ENCODE data around the gene SELENOW. TPM values are rescaled to one million over a fixed set of nuclear protein-coding genes. Genes with fewer than 3 reads are reported as not detected.
"Not testable (repeated sequence)": the region's sequence is repeated elsewhere in the genome, so short reads cannot be mapped to it uniquely, and the experiment has no call there.

The SELENOW gene
- total and polyA plus RNA-seq, 7 donors, result 329 to 3,138 (median 1,579) TPM

DNA sequence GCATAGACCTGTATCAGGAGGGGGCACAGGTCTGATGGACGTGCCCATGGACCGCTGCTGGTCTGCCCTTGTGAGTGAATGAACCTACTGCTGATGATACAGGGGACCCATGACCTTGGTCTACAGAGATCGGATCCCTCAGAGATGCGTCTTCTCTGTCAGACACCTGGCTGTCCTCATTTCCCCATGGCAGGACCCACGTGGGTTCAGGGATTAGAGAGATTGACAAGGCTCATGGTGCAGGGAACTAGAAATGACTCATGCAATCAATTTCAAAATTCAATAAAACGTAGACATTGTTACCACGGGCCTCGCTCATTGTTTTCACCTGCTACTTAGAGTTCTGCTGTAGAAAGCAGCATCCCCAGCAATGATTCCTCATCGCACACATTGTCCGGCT, 26.8 kb downstream of the SELENOW start:
- H3K4me1 ChIP-seq, result no peaks in the 10 kb centered on the region
- no peaks in the 10 kb centered on the region for H3K9me3 ChIP-seq
- no peaks in the 10 kb centered on the region for H3K36me3 ChIP-seq
- TF ChIP-seq POLR2A (IDR thresholded peaks at IDR 0.05), result no peak
- no peak for TF ChIP-seq EP300 (IDR thresholded peaks at IDR 0.05)
- no peak for TF ChIP-seq POLR2AphosphoS5 (IDR thresholded peaks at IDR 0.05)
- TF ChIP-seq, protein P1, sequence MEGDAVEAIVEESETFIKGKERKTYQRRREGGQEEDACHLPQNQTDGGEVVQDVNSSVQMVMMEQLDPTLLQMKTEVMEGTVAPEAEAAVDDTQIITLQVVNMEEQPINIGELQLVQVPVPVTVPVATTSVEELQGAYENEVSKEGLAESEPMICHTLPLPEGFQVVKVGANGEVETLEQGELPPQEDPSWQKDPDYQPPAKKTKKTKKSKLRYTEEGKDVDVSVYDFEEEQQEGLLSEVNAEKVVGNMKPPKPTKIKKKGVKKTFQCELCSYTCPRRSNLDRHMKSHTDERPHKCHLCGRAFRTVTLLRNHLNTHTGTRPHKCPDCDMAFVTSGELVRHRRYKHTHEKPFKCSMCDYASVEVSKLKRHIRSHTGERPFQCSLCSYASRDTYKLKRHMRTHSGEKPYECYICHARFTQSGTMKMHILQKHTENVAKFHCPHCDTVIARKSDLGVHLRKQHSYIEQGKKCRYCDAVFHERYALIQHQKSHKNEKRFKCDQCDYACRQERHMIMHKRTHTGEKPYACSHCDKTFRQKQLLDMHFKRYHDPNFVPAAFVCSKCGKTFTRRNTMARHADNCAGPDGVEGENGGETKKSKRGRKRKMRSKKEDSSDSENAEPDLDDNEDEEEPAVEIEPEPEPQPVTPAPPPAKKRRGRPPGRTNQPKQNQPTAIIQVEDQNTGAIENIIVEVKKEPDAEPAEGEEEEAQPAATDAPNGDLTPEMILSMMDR (IDR thresholded peaks at IDR 0.05), result no peak
- 70 to 85% methylated on average over 10 of the region's 10 CpGs for WGBS, 2 donors
- H3K4me3 ChIP-seq, result no peak overlapping the region
- no peaks in the 10 kb centered on the region for H3K27me3 ChIP-seq
- intact Hi-C loops (cut with DNase I), result no loop called here
- no peak for DNase-seq
- no peak overlapping the region for H3K27ac ChIP-seq

DNA sequence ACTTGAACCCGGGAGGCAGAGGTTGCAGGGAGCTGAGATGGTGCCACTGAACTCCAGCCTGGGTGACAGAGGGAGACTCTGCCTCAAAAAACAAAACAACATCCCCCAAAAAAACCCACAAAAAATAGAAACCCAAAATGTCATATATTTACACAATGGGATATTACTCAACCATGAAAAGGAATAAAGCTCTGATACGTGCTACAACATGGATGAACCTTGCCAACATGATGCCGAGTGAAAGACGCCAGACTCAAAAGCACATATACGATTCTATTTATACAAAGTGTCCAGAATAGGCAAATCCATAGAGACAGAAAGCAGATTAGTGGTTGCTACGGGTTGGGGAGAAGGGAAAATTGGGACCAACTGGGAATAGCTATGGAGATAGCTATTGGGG, 27.9 kb downstream of the SELENOW start:
- TF ChIP-seq, protein P1 (IDR thresholded peaks at IDR 0.05), result no peak
- TF ChIP-seq POLR2A (IDR thresholded peaks at IDR 0.05) (no peak), POLR2AphosphoS5 (IDR thresholded peaks at IDR 0.05) (no peak), EP300 (IDR thresholded peaks at IDR 0.05) (no peak)
- WGBS, 2 donors, result 89 to 91% methylated on average over 6 of the region's 6 CpGs
- no peak for DNase-seq
- intact Hi-C loops (cut with DNase I), result no loop called here
- Histone ChIP-seq H3K27ac (no peak overlapping the region), H3K4me1 (no peaks in the 10 kb centered on the region), H3K9me3 (no peaks in the 10 kb centered on the region), H3K4me3 (no peak overlapping the region), H3K36me3 (no peaks in the 10 kb centered on the region), H3K27me3 (no peaks in the 10 kb centered on the region)

DNA sequence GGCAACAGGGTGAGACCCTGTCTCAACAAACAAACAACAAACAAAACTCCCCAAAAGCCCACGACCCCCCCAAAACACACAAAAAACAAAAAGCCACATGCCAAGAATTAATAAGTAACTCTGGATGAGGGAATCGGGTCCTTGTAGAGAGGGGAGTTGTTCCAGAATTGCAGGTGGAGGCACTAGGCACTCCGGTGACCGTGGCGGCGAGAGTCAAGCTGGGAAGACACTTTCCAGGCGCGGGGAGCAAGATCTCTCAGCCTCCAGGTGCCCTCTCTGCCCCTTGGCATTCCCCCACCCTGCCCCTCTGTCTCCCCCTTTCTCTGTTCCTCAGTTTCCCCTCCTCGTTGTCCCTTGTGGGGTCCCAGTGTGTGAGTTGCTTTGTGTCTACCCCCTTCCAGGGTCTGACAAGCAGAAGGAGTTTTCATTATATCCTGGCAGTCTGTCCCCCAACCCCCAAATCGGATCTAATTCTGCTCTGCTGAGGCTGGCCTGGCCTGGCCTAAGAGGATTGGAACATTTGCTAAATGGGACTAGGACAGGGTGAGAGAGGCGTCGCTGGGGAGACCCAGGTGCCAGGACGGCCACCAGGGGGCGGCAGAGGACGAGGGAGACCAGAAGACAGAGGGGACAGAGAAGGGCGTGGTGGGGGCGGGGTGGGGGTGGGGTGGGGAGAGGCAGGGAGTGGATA, 34.9 kb downstream of the SELENOW start:
- no peak overlapping the region for H3K4me3 ChIP-seq
- 18 to 32% methylated on average over 17 of the region's 17 CpGs for WGBS, 2 donors
- H3K27me3 ChIP-seq, result peaks cover 0 to 4% (median 0%) of the 10 kb centered on the region in 3 donors
- H3K4me1 ChIP-seq, result no peaks in the 10 kb centered on the region
- H3K9me3 ChIP-seq, result no peaks in the 10 kb centered on the region
- intact Hi-C loops (cut with DNase I), result loop anchor here (5.0 kb wide), 1 partner anchor 49 kb away; no protein-coding TSS in a partner anchor
- TF ChIP-seq EP300 (IDR thresholded peaks at IDR 0.05), result no peak
- TF ChIP-seq, protein P1 (IDR thresholded peaks at IDR 0.05), result peak in 2 of 4 experiments; percentile 8 to 52
- H3K36me3 ChIP-seq, result no peaks in the 10 kb centered on the region
- no peak overlapping the region for H3K27ac ChIP-seq
- DNase-seq, result peak; percentile 73

DNA sequence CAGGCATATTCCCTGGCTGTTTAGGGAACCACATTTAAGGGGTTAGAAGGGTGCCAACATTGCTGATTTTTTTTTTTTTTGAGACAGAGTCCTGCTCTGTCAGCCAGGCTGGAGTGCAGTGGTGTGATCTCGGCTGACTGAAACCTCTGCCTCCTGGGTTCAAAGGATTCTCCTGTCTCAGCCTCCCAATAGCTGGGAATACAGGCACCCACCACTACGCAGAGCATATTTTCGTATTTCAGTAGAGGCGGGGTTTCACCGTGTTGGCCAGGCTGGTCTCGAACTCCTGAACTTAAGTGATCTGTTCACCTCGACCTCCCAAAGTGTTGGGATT, 35.5 kb downstream of the SELENOW start:
- no peaks in the 10 kb centered on the region for H3K9me3 ChIP-seq
- TF ChIP-seq, protein P1 (IDR thresholded peaks at IDR 0.05), result no peak
- TF ChIP-seq POLR2AphosphoS5 (IDR thresholded peaks at IDR 0.05) (no peak), EP300 (IDR thresholded peaks at IDR 0.05) (no peak), POLR2A (IDR thresholded peaks at IDR 0.05) (no peak)
- intact Hi-C loops (cut with DNase I), result loop anchor here (5.0 kb wide), 1 partner anchor 48 kb away; no protein-coding TSS in a partner anchor
- WGBS, 2 donors, result 49 to 53% methylated on average over 7 of the region's 7 CpGs
- no peaks in the 10 kb centered on the region for H3K36me3 ChIP-seq
- no peaks in the 10 kb centered on the region for H3K4me1 ChIP-seq
- H3K27ac ChIP-seq, result no peak overlapping the region
- peaks cover 0 to 9% (median 0%) of the 10 kb centered on the region in 3 donors for H3K27me3 ChIP-seq
- no peak overlapping the region for H3K4me3 ChIP-seq
- no peak for DNase-seq

DNA sequence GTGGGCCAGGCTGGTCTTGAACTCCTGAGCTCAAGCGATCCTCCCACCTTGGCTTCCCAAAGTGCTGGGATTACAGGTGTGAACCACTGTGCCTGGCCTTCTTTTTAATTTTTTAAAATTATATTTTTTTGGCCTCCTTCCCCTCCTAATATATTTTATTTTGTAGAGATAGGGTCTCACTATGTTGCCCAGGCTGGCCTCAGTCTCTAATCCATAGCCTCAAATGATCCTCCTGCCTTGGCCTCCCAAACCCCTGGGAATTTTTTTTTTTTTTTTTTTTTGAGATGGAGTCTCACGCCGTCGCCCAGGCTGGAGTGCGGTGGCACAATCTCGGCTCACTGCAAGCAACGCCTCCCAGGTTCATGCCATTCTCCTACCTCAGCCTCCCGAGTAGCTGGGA, 37.8 kb downstream of the SELENOW start:
- DNase-seq; H3K4me1 ChIP-seq; intact Hi-C loops (cut with DNase I); H3K4me3 ChIP-seq; H3K36me3 ChIP-seq; H3K9me3 ChIP-seq; H3K27ac ChIP-seq: not testable (repeated sequence)
- 90 to 92% methylated on average over 8 of the region's 8 CpGs for WGBS, 2 donors
- H3K27me3 ChIP-seq, result peaks cover 0 to 32% (median 0%) of the 10 kb centered on the region in 3 donors

DNA sequence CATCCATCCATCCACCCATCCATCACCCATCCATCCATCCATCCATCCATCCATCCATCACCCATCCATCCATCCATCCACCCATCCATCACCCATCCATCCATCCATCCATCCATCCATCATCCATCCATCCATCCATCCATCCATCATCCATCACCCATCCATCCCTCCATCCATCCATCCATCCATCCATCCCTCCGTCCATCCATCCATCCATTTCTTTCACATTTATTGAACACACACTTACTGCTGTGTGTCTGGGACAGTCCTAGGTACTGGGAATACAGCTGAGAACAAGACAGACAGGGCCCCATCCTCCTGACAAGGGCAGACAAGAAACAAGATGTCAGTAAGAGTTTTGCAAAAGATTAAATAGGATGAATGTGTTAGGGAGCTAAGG, 39.7 kb downstream of the SELENOW start:
- H3K36me3 ChIP-seq; DNase-seq; intact Hi-C loops (cut with DNase I); H3K9me3 ChIP-seq; H3K4me3 ChIP-seq; H3K27ac ChIP-seq; H3K4me1 ChIP-seq: not testable (repeated sequence)
- H3K27me3 ChIP-seq, result peaks cover 0 to 44% (median 0%) of the 10 kb centered on the region in 3 donors
- WGBS, 2 donors, result 91% methylated on average over 1 of the region's 1 CpG
